Muscle of leg (tissue), 11 donors: ENCODE results near the gene KRTAP10-3. TPM values are rescaled to one million over a fixed set of nuclear protein-coding genes. Genes with fewer than 3 reads are reported as not detected.
"Not testable (repeated sequence)": the region's sequence is repeated elsewhere in the genome, so short reads cannot be mapped to it uniquely, and the experiment has no call there.

ENCODE experiments used
- DNase-seq: peaks from one replicate; pipeline ENCODE4 v3.0.0; 2013
- H3K27ac ChIP-seq: one replicate; pipeline ENCODE4 v1.5.1; 2013; ENCODE audit warnings: mild to moderate bottlenecking, low read length, control low read depth
- H3K27me3 ChIP-seq: one replicate; pipeline ENCODE4 v1.6.1; 2013; ENCODE audit warnings: low read length; ENCODE audit not compliant: control insufficient read depth, insufficient read depth
- H3K36me3 ChIP-seq: one replicate; pipeline ENCODE4 v1.6.1; 2013; ENCODE audit warnings: low read length; ENCODE audit not compliant: control insufficient read depth, insufficient read depth
- H3K4me1 ChIP-seq: one replicate; pipeline ENCODE4 v1.6.1; 2013; ENCODE audit warnings: low read length; ENCODE audit not compliant: control insufficient read depth, insufficient read depth
- H3K4me3 ChIP-seq: one replicate; pipeline ENCODE4 v1.5.1; 2013; ENCODE audit warnings: low read length, control low read depth
- H3K9me3 ChIP-seq: replicated peaks from 2 replicates; pipeline ENCODE4 v1.6.1; 2013; ENCODE audit warnings: low read depth, low read length; ENCODE audit not compliant: control insufficient read depth
- WGBS: methylation state at CpG from one replicate; pipeline ENCODE4 v1.1.5; 2013; ENCODE audit warnings: missing lambda C conversion rate; ENCODE audit not compliant: insufficient coverage; 5-methylcytosine and 5-hydroxymethylcytosine counted together
- polyA plus RNA-seq, 8 donors: library from polyadenylated mRNA; unstranded; fragments of 120-200 nt; gene quantifications; one replicate each; pipeline versions ENCODE4 v1.2.1 to v1.2.3, GENCODE V29; 2013; ENCODE audit warnings: inconsistent platforms in 1 of 8, low replicate concordance in 1 of 8; ENCODE audit not compliant: insufficient read length in 8 of 8, insufficient read depth in 1 of 8
- total RNA-seq: library from RNA; stranded (reverse); fragments of 120-200 nt; gene quantifications from one replicate; pipeline ENCODE4 v1.2.4, GENCODE V29; 2013

The KRTAP10-3 gene
- total and polyA plus RNA-seq, 9 donors = not detected

DNA sequence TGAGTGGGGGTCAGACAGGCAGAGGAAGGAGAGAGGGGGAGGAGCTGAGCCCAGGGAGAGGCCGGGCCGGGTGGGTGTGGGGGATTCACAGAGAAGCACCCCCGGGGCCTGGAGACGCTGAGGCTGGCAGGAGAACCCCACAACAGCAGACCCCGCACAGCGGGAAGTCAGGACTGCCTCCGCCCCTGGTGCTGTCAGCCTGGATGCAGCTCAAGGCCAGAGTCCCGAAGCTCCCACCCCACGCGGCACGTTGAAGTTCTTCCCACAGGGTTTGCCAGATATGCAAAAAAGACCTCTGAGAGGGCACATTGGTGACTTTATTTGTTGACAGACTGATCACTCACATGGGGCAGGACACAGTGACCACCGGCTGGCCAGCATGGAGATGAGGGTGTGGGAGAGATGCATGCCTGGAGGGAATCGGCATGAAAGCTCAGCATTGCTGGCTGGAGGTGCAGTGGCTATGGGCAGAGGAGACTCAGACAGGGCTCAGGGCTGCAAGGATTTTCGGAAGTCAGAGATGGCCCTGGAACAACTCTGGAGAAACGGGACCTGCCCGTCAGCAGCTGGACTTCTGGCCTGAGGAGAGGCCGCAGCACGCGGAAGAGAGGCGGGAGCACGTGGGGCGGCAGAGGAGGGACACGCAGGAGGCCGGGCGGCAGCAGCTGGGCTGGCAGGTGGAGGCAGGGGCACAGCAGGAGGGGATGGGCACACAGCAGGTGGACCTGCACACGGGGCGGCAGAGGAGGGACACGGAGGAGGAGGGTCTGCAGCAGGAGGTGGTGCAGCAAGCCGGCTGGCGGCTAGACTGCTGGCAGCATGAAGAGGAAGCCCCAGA is 885 bp downstream of the KRTAP10-3 start:
- H3K27me3 ChIP-seq = peaks cover 9% of the 10 kb centered on the region
- 55% methylated on average over 25 of the region's 30 CpGs for WGBS
- no peaks in the 10 kb centered on the region for H3K9me3 ChIP-seq
- no peak overlapping the region for H3K4me3 ChIP-seq
- no peak overlapping the region for H3K27ac ChIP-seq
- no peak for DNase-seq
- no peaks in the 10 kb centered on the region for H3K36me3 ChIP-seq
- H3K4me1 ChIP-seq = peaks cover 3% of the 10 kb centered on the region

DNA sequence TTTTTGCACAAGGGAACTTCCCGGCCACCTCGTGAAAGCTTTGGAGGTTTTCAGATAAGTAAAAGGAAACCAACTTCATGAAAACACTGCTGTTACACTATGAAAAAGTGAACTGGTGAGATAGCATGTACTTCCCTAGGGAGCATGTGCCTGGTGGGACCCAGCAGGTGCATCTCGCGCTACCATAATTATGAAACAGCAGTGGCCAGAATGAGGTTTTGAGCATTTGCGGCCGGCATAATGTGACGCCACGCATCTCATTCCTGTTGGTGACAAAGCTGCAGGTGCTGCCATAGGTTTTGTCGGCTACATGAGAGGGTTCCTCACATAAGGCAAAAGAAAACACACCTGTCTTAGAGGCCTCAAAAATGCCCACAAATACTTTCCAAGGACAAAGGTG is 1.7 kb downstream of the KRTAP10-3 start:
- no peak for DNase-seq
- no peaks in the 10 kb centered on the region for H3K36me3 ChIP-seq
- no peak overlapping the region for H3K27ac ChIP-seq
- WGBS = 81% methylated on average over 7 of the region's 9 CpGs
- peaks cover 3% of the 10 kb centered on the region for H3K4me1 ChIP-seq
- H3K9me3 ChIP-seq = no peaks in the 10 kb centered on the region
- peaks cover 9% of the 10 kb centered on the region for H3K27me3 ChIP-seq
- no peak overlapping the region for H3K4me3 ChIP-seq

DNA sequence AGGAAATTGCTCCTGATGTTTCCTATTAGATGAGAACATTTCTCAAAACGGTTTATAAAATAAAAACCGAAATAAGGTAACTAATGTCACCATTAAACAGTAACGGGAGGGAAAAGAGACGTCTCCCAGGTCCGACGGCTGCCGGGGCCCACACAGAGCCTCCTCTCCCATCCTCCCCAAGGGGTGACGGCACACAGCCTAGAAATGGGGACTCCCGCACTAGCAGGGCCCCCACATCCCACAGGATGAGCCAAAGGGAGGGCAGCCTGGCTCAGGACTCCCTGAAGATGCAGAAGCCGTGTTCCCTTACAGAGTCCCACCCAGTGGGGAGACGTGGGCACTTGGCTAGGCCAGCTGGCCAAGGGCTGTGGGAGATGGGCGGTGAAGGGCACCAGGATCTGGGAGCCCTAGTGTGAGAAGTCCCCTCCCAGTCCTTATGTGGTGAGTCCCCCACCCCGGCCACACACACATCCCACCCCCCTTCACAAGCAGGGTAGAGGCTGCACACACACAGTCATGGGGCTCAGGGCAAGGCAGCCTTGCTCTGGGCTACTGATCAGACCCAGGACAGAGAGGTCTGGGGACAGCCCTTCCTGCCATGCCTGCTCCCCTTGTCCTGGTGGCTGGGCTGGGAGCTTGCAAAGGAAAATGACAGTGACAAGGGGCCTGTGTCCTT is 3.3 kb downstream of the KRTAP10-3 start:
- H3K9me3 ChIP-seq = no peaks in the 10 kb centered on the region
- H3K36me3 ChIP-seq = no peaks in the 10 kb centered on the region
- WGBS = 55% methylated on average over 2 of the region's 13 CpGs
- peaks cover 3% of the 10 kb centered on the region for H3K4me1 ChIP-seq
- no peak overlapping the region for H3K27ac ChIP-seq
- no peak overlapping the region for H3K4me3 ChIP-seq
- no peak for DNase-seq
- peaks cover 9% of the 10 kb centered on the region for H3K27me3 ChIP-seq

DNA sequence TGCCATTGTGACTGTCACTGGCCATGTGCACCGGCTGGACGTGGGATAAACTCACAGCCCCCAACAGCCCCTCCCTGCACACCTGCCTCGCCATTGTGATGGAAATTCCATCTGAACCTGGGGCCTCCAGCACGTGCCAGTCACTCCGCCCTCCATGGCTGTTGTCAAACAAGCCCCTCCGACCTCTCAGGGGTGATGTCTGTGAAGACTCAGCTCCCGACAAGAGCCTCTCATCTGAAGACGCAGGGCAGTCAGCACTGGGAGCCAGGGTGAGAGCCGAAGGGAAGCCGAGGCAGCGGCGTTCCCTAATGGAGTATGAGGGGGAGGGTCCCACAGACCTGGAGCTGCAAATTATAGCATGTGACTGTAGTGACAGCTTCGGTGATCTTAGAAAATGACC is 5.9 kb downstream of the KRTAP10-3 start:
- Histone ChIP-seq H3K9me3 (no peaks in the 10 kb centered on the region), H3K27me3 (peaks cover 12% of the 10 kb centered on the region), H3K36me3 (no peaks in the 10 kb centered on the region), H3K4me3 (no peak overlapping the region), H3K27ac (no peak overlapping the region), H3K4me1 (peaks cover 5% of the 10 kb centered on the region)
- 67% methylated on average over 13 of the region's 13 CpGs for WGBS
- no peak for DNase-seq

- H3K4me1 ChIP-seq = peaks cover 2% of the 10 kb centered on the region
- no peak overlapping the region for H3K4me3 ChIP-seq
- H3K27ac ChIP-seq = no peak overlapping the region
- H3K27me3 ChIP-seq = peaks cover 9% of the 10 kb centered on the region
- no peaks in the 10 kb centered on the region for H3K36me3 ChIP-seq
- no peak for DNase-seq
- 78% methylated on average over 6 of the region's 6 CpGs for WGBS
- H3K9me3 ChIP-seq = no peaks in the 10 kb centered on the region
Measured at GRCh38 chr21:44552136-44552535, 6.5 kb downstream of the KRTAP10-3 start.

DNA sequence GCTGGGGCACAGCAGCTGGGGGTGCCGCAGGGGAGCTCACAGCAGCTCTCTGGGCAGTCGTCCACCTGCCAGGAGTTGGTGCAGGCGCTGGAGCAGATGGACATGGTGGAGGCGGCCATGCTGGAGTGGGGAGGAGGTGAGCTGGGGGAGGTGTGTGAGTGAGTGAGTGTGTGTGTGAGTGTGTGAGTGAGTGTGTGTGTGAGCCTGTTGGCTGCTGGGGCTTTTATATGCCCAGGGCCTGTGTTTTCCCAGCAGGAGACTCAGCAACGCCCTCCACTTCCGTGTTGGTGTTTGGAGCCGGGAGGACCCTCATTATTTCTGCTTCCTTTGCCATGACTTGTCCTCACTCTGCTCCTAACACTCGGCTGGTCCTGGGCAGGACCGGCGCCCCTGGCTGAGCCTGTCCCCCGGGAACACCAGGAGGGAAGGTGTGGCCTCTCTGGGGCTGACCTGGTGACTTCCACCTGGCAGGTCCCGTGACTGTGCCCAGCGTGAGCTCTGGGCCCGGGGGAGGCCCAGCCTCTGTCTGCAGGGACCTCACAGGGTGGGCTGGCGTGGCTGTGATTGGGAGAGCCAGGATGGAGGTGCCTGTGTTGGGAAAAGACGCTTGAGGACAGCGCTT is 7.1 kb downstream of the KRTAP10-3 start, which contains the start of gene KRTAP10-2:
Gene KRTAP10-2 (minus strand): TSS at position 166 of the 622 bp plus-strand sequence. CDS start 47 bp downstream, at position 119.
- Histone ChIP-seq H3K27me3 (peaks cover 6% of the 10 kb centered on the region), H3K4me1 (peaks cover 2% of the 10 kb centered on the region), H3K9me3 (no peaks in the 10 kb centered on the region), H3K27ac (no peak within 1 kb of the TSS), H3K4me3 (no peak within 1 kb of the TSS), H3K36me3 (no peaks in the 10 kb centered on the region)
- no peak for DNase-seq
- WGBS = 44% methylated on average over 9 of the region's 17 CpGs

DNA sequence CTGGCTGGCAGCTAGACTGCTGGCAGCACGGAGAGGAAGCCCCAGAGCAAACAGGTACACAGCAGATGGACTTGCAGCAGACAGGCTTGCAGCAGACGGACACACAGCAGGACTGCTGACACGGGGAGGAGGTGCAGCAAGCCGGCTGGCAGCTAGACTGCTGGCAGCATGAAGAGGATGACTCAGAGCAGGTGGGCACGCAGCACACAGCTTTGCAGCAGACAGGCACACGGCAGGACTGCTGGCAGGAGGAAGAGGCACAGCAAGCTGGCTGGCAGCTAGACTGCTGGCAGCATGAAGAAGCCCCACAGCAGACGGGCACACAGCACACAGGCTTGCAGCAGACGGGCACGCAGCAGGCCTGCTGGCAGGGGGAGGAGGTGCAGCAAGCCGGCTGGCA is 7.8 kb downstream of the KRTAP10-3 start:
- peaks cover 2% of the 10 kb centered on the region for H3K4me1 ChIP-seq
- no peak overlapping the region for H3K4me3 ChIP-seq
- no peak overlapping the region for H3K27ac ChIP-seq
- no peaks in the 10 kb centered on the region for H3K36me3 ChIP-seq
- no peak for DNase-seq
- no peaks in the 10 kb centered on the region for H3K9me3 ChIP-seq
- peaks cover 6% of the 10 kb centered on the region for H3K27me3 ChIP-seq
- 58% methylated on average over 9 of the region's 10 CpGs for WGBS

- not testable (repeated sequence) for DNase-seq, H3K36me3 ChIP-seq, H3K4me1 ChIP-seq, H3K9me3 ChIP-seq, H3K27ac ChIP-seq, H3K27me3 ChIP-seq, H3K4me3 ChIP-seq
- 23% methylated on average over 11 of the region's 17 CpGs for WGBS
Measured at GRCh38 chr21:44550285-44550684, 8.3 kb downstream of the KRTAP10-3 start.

GRCh38 chr21:44549525-44550211 is 8.9 kb downstream of the KRTAP10-3 start:
- Histone ChIP-seq H3K27ac (no peak overlapping the region), H3K9me3 (no peaks in the 10 kb centered on the region), H3K4me1 (peaks cover 2% of the 10 kb centered on the region), H3K36me3 (no peaks in the 10 kb centered on the region), H3K4me3 (no peak overlapping the region), H3K27me3 (peaks cover 6% of the 10 kb centered on the region)
- DNase-seq = no peak
- 45% methylated on average over 22 of the region's 25 CpGs for WGBS

GRCh38 chr21:44548922-44549321 is 9.7 kb downstream of the KRTAP10-3 start:
- no peak overlapping the region for H3K4me3 ChIP-seq
- peaks cover 2% of the 10 kb centered on the region for H3K4me1 ChIP-seq
- DNase-seq = no peak
- peaks cover 6% of the 10 kb centered on the region for H3K27me3 ChIP-seq
- H3K27ac ChIP-seq = no peak overlapping the region
- WGBS = 31% methylated on average over 14 of the region's 14 CpGs
- no peaks in the 10 kb centered on the region for H3K36me3 ChIP-seq
- no peaks in the 10 kb centered on the region for H3K9me3 ChIP-seq
